GM19239 (cell line): Measurements from ENCODE around the gene NLRP1.

Source experiments
- DNase-seq: peaks from one replicate; pipeline ENCODE4 v3.0.0; 2011; ENCODE audit warnings: low spot score; ENCODE audit not compliant: insufficient read length
- FAIRE-seq: peaks from 2 replicates; lab custom pipeline; 2011; peaks lifted over from hg19 to GRCh38; lab: Jason Lieb, UNC

The NLRP1 gene

DNA sequence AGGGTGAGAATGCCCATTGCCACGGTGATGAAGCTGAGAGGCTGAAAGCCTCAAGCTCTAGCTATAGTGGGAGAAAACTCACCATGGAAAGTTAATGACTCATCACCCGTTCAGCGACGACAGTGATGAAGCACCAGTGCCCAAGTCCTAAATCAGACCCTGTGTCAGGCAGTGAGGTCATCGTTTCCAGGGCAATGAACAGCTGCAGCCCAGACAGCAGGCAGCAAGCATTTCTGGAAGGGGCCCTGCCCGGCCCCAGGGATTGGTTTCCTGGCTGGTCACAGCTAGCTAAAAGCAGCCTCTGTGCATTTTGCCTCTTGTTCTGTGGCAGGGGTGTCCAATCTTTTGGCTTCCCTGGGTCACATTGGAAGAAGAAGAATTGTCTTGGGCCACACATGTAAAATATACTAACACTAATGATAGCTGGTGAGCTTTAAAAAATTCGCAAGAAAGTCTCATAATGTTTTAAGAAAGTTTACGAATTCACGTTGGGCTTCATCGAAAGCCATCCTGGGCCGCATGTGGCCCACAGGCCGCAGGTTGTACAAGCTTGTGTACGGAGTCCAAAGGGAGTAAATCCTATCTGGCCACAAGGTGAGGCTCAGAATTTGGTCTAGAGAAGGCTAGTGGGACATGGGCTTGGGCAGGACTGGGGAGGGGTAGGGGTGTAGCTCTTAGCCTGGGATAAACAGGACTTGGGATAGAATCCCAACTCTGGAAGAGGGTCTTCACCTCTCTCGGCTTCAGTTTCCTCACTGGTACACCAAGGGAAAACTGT, 57.3 kb downstream of the NLRP1 start:
- no peak for FAIRE-seq
- peak; percentile 14 for DNase-seq

DNA sequence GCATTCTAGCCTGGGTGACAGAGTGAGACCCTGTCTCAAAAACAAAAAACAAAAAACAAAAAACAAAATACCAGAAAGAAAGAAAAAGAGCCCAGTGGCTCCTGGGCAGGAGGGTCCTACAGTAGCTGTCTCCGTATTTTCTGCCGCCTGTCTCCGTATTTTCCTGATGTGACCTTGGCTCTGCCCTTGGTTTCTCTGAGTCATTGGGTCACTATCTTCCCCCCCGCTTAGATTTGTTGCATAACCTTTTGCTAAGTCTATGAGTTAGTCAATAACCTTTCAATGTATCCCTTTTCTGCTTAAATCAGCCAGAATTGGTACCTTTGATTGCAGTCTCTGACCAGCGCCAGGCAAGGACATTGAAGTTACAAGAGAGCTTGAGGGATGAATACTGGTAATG, 61.1 kb downstream of the NLRP1 start:
- no peak for FAIRE-seq
- no peak for DNase-seq

DNA sequence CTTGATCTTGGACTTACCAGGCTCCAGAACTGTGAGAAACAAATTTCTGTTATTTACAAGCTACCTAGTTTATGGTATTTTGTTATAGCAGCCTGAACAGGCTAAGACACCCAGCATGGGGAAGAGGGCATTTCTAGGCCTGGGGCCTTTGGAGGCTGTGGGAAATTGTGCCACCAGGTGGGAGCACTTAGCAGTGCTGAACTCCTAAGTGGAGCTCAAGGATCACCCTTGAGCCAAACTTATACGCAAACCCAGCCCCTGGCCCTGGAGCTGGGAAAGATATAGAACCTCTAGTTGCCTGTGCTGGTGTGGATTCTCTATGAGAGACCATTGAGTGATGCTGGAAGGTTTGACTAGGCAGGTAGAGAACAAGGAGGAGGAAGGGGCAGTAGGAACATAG, 61.8 kb downstream of the NLRP1 start:
- FAIRE-seq, result no peak

DNA sequence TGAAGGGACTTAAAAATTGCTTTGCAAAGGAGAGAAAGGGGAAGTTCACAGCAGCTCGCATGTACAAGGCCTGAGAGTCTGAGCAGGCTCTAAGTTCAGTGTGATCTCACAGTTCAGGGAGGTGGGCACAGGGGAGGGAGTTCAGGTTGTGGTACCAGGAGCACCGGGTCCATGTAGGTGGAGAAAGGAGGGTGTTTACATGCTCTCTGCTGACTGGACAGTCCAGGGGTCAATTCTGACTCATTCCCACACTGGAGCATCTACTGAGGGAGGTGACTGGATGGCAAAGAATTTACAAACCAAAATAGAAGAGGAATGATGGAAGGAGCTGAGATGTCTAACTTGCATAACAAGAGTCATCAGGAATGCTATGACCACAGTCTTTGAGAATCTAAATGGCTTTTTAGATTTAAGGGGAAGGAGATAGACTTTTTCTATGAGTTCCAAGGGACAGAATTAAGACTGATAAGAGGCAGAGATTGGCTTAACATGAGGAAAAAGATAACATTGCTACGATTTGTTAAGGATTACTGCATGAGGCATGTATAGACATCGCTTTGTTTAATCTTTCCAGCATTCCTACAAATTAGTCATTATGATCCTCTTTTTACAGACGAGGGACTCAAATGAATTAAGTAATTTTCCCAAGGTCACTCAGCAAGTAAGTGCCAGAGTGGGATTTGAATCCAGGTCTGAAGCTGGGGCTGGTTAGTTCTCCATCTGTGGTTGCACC, 68.1 kb downstream of the NLRP1 start:
- no peak for FAIRE-seq
- DNase-seq, result no peak

More for the DNA sequence above, 61.8 kb downstream of the NLRP1 start:
- no peak for DNase-seq

DNA sequence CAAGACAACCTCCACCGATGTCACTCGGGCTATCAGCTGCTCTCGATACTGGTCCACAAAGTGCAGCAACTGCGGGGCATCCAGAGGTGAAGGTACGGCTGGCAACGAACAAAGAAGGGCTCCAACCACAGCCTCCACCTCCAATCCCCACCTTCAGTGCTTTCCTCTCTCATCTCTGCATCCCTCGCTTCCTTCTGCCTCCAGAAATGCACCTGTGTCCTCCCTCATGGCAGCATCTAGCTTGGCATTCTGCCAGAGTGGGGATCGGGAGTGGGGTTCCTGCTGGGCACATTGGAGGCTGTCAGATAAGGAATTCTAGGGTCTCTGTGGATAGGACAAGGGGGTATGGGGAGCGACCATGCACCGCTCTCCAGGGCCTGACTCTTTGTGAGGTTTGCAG, 69.3 kb downstream of the NLRP1 start:
- DNase-seq, result no peak
- FAIRE-seq, result no peak

DNA sequence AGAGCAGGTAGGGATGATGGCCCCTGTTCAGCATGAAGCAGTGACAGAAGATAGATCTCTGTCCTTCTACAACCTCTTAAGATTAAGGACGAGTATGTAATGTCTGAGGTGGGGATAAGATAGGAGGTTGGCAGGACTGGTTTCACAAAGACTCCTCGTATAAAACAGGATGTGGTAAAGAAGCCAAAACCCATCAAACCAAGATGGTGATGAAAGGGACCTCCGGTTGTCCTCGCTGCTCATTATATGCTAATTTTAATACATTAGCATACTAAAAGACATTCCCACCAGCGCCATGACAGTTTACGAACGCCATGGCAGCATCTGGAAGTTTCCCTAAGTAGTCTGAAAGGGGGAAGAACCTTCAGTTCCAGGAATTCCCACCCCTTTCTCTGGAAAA, 70.7 kb downstream of the NLRP1 start:
- FAIRE-seq (no peak), DNase-seq (no peak)

DNA sequence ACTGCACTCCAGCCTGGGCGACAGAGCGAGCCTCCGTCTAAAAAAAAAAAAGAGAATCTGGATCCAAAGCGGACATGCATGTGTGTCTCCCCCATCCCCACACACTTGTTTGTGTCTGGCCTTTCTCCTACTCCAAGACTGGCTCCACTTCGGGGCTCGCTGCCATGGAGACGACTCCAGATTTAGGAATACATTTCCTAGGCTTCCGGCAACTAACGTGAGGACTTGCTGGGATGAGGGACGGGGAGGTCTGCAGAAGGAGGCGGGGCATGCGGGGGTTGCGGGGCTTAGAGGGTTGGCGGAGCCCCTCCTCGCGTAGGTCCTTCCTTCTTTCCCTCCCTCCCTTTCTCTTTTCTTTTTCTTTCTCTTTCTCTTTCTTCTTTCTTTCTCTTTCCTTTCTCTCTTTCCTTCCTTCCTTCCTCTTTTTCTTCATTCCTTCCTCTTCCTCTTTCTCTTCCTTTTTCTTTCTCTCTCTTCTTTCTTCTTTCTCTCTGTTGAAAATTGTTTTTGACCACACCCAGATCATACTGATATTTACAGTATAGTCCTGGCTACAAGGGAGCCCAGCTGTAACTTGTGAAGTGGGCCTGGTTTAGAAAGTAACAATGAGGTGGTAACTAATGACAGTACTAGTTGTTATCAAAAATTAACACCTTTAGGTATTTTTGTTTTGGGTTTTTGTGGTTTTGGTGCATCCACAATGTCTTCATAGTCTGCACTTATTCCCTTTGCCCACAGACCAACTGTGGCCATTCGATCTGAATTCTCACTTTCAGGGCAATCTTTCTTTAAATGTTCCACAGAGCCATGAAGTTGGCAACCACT, 72.7 kb downstream of the NLRP1 start:
- FAIRE-seq (no peak), DNase-seq (no peak)

DNA sequence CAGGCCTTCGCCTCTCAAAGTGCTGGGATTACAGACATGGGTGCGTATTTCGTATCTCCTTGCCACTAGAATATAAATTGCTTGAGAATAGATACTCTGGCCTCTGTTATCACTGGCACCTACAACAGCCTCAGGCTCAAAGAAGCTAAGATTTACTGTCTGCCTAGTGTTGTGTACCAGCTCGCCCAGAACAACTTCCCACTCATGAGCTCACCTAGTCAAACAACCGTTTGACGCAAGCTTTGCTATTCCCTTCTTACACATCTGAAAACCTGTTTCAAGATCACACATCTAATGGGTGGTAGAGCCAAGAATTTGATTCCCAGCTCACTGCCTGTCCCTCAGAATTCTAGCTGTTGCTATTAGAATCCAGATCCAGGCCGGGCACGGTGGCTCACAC, 73.5 kb downstream of the NLRP1 start:
- FAIRE-seq, result no peak

DNA sequence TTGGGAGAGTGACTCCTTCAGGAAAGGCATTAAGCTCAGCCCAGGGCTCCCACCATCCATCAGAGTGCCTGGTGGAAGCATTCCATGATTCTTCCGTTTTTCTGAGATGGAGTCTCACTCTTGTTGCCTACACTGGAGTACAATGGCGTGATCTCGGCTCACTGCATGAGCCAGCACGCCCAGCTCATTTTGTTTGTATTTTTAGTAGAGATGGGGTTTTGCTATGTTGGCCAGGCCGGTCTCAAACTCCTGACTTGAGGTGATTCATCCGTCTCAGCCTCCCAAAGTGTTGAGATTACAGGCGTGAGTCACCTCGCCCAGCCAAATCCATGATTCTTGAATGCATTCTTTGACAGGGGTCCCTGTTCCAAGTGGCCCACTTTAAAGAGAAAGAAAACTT, 74.8 kb downstream of the NLRP1 start:
- FAIRE-seq (no peak), DNase-seq (no peak)

More for the DNA sequence above, 73.5 kb downstream of the NLRP1 start:
- no peak for DNase-seq

DNA sequence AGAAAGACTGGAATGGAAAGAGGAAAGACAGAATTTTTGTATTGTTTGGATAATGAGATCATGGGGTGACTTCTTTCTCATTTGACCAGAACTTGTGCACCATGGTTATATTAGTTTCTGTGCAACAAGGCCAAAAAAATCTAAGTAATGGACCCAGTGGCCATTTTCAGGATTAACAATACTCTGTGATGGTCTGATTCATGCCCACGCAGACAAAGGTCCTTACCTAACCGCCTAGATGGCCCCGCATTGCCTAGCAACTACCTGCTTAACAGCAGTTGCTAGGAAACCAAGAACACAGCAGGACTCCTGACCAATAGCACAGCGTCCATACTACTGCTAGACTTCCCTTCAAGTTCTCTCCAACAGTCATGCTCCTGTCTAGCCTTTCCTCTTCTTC, 75.5 kb downstream of the NLRP1 start:
- DNase-seq (no peak), FAIRE-seq (no peak)

DNA sequence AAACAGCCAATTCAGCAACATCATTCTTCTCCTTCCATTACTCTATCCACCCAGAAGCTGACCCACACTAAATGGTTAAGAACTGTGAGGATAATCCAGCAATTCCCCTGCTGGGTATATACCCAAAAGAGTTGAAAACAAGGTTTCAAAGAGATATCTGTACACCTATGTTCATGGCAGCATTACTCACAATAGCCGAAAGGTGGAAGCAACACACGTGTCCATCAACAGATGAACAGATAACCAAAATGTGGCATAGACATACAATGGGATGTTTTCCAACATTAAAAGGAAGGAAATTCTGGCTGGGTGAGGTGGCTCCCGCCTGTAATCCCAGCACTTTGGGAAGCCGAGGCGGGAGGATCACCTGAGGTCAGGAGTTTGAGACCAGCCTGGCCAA, 78.0 kb downstream of the NLRP1 start:
- FAIRE-seq, result no peak
- no peak for DNase-seq

DNA sequence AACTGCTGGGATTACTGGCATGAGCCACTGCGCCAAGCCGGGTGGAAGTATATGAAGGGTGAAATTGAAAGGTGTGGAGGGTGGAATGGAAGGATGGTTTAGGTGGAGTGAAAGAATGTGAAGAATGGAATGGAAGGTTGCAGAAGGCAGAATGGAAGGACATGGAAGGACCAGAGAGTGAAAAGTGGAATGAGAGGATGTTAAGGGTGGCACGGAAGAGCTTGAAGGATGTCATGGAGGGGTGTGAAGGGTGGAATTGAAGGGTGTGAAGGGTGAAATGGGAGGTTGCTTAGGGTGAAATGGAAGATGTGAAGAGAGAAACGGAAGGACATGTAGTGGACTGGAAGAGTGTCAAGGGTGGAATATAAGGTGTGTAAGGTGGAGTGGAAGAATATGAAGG, 81.8 kb downstream of the NLRP1 start:
- no peak for DNase-seq
- FAIRE-seq, result no peak

DNA sequence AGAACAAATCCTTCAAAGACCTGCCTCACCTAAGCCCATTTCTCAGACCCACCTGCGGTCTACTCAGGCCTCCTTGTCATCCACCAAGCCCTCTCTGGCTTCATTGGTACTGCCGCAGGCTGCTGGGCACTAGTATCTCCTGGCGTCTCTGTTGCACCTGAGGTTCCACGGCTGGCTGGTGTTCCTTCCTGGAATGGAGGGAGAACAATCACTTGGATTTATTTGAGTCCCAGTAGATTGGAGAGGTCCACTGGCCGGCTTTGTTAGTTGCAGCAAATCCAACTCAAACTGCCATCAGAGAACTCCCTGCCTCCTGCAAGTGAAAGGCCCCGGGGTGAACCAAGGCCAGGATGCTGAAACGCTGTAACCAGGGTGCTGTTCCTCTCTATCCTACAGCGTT, 82.6 kb downstream of the NLRP1 start:
- FAIRE-seq (no peak), DNase-seq (no peak)

DNA sequence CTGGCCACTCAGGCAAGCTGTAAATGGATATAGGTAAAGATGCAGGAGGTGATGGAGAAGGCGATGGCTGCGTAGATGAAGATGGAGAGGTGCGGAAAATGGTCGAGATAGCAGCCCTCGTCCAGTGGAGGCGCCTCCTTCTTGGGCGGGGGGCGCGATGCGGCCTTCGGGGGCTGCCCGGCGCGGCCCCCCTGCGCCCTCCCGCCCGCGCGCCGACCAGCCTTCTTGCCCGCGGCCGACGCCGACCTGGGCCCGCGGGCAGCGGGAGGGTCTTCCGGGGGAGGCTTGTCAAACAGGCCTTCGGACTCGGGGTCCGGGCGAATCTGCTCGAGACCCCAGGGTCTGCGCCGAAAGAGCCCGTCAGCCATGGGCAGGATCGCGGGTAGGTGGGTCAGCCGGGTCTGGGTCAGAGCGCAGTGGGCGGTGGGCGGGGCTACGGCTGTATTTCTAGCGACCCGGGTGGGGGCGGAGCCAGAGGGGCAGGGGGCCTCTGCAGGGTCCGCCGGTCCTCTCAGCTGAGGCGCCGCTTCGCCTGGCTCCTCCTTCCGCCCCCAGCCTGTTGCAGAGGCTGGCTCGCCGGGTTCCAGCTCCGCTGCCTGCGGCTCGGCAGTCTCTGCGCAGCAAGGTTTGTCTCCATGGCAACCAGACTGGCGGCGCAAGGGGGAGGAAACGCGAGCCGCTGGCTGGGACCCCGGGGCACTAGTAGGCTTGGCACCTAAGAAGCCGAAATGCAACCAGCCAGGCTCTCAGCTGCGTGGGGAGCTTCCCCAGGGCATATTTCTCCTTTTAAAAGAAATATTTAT, 83.5 kb downstream of the NLRP1 start:
- peak; percentile 75 for FAIRE-seq

DNA sequence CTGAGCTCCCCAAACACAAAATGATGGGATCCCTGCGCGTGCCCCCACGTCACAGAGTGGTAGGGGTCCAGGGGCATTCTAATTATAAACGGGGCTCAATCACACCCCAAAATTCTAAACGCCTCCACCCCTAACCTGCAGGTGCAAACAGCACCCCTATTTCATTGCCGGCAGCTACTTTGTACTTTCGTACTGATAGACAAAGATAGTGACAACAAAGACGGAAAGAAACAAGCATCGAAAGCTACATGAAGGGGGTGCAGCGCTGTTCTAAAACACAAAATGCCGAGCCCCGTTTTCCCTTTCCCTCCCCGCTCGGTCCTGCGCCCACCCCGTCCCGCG, 84.1 kb downstream of the NLRP1 start:
- FAIRE-seq (no peak), DNase-seq (no peak)

More for the DNA sequence above, 83.5 kb downstream of the NLRP1 start:
- DNase-seq, result peak; percentile 87

DNA sequence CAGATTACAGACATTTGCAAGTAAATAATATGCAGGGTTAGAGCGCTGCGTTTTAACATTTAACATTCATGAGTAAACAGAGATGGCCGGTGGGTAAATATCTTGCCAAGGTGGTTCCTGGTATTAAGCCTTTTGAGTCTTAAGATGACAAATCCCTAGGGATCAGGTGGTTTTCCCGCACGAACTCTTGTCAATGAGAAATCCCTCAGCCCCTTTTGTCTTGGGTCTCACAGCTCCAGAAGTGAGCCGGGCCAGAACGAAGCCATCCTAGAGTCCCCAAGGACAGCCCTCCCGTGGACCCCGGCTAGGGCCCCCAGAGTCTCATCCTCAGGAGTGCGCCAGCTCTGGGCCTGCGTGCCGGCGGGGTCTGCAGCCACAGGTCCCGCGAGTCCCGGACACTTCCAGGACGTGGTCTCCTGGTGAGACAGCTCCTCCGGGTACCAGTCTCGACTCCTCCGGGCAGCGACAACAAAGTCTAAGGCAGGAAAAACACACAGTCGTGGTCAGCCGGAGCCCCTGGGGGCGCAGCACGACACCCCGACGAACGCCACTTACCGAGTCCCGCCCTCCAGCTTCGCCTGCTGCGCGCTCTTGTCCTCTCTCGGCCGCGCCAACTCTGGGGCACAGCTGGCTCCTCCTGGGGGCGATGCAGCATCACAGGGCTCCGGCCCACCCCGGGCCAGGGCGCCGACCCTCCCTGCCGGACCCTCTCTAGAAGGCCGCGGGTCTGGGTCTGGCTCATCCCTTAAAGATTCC, 84.7 kb downstream of the NLRP1 start:
- FAIRE-seq, result no peak
- no peak for DNase-seq

DNA sequence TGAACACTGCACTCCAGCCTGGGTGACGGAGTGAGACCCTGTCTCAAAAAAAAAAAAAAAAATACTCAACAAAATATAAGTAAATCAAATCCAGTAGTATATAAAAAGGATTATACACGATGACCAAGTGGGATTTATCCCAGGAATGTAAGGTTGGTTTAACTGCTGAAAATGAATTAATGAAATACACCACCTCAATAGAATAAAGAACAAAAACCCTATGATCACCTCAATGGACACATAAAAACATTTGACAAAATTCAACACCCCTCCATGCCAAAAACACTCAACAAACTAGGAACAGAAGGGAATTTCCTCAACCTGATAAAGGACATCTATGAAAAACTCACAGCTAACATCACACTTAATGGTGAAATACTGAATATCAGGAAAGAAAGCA, 91.3 kb downstream of the NLRP1 start:
- no peak for DNase-seq
- FAIRE-seq, result no peak

DNA sequence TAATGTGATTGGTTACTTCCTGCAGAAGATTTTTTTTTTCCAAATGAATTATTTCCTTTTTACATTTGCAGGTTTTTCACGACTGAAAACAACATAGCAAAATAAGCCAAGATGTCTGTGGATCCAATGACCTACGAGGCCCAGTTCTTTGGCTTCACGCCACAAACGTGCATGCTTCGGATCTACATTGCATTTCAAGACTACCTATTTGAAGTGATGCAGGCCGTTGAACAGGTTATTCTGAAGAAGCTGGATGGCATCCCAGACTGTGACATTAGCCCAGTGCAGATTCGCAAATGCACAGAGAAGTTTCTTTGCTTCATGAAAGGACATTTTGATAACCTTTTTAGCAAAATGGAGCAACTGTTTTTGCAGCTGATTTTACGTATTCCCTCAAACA, 95.6 kb downstream of the NLRP1 start:
- no peak for DNase-seq
- no peak for FAIRE-seq
